ENCODE results near the gene GNG7.
"Not testable (repeated sequence)": the region's sequence is repeated elsewhere in the genome, so short reads cannot be mapped to it uniquely, and the experiment has no call there.

Gene GNG7

DNA sequence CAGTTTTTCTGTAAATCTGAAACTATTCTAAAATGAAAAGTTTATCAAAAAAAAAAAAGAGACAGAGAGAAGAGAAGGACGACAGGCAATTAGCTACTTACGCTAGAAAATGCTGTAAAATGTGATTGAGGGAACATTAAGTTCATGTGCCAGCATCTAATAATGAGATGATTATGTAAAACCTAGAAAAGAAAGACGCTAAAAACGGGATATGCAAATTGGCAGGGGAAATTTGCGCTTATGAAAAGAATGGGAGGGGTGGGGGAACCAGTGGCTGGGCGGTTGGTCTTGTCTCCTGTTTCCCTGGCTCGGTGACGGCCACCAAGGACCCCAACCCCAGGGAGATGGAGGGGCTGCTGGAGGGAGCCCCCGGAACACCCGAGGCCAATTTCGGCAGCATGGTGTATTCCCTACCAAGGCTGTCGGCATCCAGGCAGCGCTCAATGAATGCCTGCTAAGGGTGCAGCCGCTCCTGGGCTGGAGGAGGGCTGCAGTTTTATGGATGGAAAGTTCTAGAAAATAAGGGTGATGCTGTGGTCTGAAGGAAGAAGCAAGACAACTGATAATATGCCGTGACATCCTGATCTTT lies 34.2 kb downstream of the GNG7 start:
- no peak for DNase-seq

DNA sequence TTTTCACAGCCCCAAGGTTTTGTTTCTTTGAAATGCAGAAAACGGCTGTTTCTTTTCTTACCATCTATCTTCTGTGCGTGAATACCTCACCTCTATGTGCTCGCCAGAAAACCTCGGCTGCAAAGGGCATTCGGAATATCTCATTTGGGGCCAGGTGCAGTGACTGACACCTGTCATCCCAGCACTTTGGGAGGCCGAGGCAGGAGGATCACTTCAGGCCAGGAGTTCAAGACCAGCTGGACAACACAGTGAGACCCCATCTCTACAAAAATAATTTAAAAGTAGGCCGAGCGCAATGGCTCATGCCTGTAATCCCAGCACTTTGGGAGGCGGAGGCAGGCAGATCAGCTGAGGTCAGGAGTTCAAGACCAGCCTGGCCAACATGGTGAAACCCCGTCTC lies 35.1 kb downstream of the GNG7 start:
- not testable (repeated sequence) for DNase-seq

DNA sequence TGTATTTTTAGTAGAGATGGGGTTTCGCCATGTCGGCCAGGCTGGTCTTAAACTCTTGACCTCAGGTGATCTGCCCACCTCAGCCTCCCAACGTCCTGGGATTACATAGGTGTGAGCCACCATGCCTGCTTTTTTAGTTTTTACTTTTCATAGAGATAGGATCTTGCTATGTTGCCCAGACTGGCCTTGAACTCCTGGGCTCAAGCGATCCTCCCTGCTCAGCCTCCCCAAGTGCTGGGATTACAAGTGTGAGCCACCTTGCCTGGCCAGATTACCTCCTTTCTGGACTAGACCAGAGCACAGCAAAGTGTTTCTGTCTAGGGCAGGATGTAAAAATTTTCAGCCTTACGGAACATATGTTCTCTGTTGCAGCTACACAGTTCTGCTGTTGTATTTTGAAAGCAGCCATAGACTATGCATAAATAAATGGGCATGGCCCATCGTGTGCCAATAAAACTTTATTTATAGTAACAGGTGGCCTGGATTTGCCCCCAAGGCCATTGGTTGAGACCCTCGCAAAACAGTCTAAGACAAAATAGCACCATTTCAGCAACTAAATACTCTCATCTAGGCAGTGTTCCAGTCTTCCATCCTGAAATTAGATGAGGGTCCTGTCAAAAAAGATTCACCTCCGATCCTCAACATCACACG lies 36.0 kb downstream of the GNG7 start:
- no peak for DNase-seq

DNA sequence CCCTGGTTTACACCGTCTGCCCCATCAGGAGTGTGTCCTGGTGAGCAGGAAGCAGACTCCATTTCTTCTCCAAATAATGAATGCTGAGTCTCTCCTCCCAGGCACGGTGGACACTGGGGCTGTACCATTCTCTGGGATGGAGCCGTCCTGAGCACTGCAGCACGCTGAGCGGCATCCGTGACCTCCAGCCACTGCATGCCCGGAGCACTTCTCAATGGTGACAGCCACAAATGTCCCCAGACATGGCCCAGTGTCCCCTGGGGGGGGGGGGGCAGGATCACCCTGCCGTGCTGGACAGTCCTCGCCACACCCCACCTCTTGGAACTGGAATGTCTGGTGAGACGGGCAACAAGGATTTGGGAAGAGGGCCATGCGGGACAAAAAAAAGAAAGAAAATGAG lies 37.4 kb downstream of the GNG7 start:
- no peak for DNase-seq

DNA sequence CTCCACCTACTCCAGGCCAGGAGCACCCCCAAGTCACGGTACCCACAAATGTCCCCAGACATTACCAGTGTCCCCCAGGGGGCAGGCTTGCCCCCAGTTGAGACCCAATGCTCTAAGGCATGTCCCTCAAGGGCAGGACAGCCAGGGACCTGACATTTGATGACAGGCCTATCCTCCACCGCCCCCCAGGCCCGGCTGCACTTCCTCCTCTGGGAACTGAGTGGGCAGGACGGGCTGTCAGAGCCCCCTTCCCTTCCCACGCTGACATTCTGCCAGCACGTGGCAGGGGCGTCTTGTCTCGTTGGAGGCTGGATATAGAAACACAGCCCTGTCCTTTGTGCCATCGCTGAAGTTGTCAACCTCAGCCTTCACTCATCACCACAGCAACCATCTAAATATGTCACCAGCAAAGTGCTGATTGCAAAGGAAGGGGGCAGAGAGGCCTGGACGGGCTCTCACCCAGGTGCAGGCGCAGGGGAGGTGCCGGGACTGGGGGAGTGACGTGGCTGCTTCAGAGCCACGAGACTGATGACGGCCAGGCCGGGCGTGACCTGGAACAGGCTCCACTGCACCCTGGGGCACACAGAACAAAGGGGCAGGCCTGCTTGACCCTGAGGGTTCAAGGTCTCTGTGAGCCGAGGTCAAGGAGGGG lies 38.4 kb downstream of the GNG7 start:
- DNase-seq = no peak

DNA sequence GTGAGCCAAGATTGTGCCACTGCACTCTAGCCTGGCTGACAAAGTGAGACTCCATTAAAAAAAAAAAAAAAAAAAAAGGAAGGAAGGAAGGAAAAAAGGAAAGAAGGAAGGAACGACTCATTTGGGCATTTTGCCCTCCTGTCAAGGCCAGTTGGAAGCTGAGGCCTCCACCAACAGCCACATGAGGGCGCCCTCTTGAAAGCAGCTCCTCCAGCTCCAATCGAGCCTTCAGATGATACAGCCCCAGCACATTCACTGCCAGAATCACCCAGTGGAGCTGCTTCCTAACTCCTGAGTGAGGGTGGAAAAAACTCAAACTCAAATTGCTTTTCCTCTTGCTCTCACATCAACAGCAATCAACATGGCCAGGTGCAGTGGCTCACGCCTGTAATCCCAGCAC lies 40.9 kb downstream of the GNG7 start:
- DNase-seq = no peak

DNA sequence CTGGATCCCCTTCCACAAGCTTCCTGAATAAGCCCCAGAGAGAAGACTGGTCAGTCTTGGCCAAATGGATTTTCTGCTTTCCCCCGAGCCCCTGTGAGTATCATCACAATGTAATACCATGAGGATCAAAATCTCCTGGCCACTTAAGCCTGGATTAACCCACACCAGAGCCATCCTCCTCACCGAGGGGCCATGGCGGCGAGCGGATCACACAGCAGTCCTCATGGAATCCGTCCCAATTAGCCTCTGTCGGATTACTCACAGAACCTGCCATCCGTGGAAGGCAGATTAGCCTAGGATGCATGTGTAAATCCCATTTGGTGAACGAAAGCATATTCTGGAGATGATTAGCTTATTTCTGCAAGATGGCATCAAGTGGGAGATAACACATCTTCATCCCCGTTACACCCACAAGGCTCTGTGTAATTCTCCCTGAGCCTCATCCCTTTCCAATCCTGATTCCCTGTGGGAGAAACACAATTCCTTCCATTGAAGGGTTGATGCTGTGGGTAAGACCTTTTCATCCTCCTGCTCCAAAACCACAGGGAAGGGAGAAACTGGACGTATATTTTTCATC lies 42.5 kb downstream of the GNG7 start:
- no peak for DNase-seq

DNA sequence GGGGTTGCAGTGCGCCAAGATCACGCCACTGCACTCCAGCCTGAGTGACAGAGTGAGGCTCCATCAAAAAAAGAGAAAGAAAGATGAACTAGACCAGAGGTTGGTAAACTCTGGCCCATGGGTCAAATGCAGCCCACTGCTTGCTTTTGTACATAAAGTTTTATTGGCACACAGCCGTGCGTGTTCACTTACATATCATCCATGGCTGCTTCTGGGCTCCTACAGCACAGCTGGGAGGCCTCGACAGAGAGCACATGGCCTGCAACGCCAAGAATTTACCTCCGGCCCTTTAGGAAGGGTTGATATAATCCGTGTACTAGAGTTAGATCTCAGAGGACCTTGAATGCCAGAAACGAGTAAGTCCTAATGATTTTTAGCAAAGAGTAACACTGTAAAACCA lies 46.0 kb downstream of the GNG7 start:
- no peak for DNase-seq

DNA sequence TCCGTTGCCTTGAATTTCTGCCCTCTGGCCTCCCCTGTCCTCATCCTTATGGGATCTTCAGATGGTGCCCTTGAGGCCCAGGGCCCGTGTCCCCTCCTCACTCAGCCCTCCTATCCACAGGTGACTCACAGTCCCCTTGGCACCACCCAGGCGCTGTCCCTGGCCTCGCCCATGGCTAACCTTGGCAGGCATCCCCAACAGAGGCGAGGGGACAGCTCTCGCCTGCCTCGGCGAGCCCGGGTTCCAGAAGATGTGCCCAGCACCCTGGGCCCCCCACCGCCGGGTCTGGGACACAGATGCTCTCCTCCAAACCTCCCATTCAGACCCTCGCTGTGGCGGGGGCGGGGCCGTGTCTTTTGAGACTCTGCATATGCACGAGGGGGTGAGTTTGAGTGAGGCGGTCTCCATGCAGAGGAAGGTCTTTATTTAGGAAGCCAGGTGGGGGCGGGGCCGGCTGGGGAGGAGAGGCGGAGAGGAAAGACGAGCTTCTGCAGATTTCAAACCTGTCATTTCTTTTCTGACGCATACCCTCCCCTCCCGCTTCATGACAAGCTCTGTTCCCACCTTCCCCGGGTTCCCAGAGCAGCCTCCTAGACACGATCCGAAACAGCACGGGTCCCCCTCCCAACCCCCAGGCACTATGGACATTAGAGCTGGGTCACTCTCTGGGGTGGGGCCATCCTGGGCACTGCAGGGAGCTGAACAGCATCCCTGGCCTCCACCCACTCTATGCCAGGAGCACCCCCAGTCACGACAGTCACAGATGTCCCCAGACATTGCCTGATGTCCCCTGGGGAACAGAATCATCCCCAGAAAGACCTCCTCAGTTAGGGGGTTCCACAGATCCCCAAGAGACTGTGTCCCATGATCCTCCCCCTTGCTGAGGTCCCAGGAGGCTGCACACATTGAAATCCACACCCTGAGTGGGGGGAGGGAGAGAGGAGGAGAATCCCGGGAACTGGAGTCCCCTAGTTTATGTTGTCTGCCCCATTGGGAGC lies 48.5 kb downstream of the GNG7 start:
- DNase-seq = no peak

DNA sequence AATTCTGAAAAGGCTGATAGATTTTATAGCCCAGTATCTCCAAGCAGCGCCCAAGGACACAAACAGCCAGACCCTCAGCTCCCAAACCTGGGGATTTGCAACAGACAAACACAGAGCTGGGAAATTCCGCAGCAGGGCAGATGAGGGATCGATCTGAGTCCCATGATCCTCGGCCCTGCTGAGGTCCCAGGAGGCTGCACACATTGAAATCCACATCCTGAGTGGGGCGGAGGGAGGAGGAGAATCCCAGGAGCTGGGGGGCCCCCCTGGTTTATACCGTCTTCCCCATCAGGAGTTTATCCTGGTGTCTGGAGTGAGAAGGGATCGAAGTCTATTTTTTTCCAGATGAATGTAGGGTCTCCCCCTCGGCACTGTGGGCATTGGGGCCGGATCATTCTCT lies 49.3 kb downstream of the GNG7 start:
- DNase-seq = no peak

DNA sequence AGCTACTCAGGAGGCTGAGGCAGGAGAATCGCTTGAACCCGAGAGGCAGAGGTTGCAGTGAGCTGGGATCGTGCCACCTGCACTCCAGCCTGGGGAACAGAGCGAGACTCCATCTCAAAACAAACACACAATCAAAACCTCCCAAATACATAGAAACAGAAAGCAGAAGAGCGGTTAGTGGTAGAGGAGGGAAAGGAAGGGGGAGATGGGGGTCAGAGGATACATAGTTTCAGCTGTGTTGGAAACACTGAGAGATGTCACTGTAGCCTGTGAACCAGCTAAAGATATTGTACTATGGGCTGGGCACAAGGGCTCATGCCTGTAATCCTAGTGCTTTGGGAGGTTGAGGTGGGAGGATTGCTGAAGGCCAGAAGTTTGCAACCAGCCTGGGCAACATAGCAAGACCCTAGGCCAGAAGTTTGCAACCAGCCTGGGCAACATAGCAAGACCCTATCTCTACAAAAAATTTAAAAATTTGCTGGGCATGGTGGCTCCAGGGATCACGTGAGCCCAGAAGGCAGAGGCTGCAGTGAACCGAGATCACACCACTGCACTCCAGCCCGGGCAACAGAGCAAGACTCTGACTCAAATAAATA lies 49.9 kb downstream of the GNG7 start:
- no peak for DNase-seq

DNA sequence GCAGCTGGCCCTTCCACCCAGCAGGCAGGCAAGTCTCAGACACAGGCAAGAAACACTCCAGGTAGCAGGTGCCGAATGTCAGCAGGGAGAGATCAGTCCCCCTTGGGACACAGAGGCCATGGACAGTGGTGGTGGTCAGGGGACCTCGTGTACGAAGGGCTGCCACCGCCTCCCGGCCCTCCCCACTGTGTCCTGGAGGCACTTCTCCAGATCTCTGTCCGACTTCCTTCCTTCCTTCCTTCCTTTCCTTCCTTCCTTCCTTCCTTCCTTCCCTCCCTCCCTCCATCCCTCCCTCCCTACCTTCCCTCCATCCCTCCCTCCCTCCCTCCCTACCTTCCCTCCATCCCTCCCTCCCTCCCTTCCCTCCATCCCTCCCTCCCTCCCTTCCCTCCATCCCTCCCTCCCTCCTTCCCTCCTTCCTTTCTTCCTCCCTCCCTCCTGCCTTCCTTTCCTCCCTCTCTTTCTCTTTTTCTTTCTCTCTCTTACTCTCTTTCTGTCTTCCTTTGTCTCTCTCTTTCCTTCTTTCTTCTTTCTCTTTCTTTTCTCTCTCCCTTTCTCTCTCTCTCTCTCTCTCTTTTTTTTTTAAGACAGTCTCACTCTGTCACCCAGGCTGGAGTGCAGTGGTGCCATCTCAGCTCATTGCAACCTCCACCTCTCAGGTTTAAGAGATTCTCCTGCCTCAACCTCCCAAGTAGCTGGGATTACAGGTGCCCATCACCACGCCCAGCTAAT lies 51.3 kb downstream of the GNG7 start:
- DNase-seq = not testable (repeated sequence)

DNA sequence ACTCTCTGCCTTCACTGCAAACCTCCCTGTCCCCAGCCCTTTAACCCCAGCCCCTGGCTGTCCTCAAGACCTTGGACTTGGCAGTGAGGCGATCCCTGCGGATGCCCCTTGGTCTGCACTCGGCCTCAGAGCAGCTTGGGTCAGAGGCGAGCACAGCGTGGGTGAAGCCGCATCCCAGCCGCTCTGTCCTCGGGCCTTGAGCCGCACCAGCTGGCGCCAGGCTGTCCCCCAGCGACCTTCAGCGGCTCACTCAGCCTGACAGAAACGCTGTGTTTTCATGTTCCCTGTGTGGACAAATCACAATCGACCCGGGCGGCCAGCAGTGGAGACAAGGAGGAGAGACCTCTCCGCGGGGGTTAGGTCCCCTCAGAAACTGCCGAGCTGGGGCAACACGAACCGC lies 52.0 kb downstream of the GNG7 start:
- no peak for DNase-seq

DNA sequence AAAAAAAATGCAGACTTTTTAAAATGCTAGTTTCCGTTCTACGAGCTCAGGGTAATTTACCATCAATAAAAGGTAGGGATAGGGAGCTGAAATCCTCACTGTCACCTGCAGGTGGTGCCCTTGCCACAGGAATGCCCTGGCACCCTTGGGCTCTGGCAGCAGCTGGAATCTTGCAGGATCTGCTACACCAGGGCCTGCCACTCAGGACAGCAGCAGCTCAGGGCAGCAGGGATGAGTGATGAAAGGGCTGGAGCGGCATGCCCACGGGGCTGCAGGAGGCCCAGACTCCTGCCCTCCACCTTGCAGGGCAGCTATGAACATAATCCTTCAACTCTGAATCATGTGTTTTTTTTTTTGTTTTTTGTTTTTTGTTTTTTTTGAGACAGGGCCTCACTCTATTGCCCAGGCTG lies 54.0 kb downstream of the GNG7 start:
- DNase-seq = peak; percentile 74

DNA sequence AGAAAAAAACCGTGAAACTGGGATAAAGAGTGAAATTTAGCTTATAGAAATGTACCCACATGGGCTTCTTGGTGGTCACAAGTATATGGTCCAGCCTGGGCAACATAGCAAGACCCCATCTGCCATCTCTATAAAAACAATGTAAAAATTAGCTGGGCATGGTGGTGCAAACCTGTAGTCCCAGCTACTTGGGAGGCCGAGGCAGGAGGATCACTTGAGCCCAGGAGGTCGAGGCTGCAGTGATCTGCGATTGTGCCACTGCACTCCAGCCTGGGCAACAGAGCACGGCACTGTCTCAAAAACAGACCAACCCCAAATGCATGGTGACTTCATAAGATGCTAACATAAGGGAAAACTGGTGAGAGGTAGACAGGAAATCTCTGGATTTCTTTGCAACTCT lies 54.4 kb downstream of the GNG7 start:
- no peak for DNase-seq

DNA sequence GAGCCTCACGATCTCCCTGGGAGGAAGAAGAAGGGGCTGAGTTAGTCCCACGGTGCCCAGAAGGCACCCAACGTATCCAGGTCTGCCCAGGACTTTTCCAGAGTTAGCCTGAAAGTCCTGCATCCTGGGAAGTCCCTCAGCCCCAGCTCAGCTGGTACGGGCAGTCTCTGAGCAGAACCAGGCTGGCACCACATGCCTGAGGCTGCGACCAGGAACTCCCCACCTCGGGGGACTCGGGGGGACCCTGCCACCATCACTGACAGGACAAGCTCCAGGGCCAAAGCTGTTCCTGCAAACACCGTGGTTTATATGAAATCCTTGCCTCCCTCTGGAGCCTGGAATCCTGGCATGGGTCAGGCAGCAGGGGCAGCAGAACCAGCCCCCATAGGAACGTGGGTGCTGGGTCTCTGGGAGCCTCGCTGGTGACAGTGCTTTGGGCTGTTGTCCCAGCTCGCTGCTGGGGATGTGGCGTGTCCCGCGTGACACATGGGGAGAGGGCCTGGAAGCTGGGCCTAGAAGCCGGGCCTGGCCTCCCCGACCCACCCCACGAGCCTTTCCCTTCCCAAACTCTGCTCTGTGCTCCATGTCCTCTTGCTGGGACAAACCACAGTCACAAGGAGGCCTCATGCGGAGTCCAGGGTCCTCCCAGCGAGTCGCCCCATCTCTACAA lies 55.5 kb downstream of the GNG7 start:
- no peak for DNase-seq

DNA sequence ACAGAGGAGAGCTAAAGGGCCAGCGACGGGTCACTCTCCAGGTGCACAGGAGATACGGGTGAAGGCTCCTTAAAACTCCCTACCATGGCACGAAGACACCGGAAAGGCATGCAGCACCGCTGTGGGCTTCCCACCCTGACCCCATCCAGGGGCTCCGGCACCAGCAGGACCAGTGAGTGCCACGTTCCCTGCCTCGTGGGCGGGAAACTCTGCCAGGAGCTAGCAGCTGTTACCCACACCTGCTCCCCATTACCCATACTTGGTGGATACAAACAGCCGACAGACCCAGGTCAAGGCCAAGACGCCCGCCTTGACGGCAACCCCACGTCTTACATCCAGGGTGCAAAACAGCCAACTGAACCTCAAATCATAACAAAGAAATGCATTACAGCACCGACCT lies 56.7 kb downstream of the GNG7 start:
- no peak for DNase-seq

DNA sequence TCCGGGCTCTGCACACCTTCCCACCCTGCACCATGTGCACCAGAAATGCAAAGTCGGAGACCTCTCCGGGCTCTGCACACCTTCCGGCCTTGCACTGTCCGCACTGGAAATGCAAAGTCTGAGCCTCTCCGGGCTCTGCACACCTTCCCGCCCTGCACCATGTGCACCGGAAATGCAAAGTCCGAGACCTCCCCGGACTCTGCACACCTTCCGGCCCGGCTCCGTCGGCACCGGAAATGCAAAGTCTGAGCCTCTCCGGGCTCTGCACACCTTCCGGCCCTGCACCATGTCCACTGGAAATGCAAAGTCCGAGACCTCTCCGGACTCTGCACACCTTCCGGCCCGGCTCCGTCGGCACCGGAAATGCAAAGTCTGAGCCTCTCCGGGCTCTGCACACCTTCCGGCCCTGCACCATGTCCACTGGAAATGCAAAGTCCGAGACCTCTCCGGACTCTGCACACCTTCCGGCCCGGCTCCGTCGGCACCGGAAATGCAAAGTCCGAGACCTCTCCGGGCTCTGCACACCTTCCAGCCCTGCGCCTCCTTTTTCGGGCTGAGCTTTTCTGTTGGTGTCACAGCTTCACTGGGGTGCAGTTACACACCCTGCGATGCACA lies 59.3 kb downstream of the GNG7 start:
- DNase-seq = not testable (repeated sequence)

DNA sequence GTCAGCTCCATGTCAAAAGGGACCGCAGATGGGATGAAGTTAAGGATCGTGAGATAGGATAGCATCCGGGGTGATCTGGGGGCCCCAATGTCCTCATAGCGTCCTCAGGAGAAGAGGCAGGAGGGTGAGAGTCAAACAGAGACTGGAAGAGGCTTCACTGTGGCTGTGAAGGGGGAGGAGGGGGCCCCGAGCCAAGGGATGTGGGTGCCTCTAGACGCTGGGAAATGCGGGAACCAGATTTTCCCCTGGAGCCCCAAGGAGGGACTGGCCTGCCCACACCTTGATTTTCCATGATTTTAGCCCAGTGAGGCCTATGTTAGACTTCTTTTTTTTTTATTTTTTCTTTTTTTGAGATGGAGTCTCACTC lies 61.2 kb downstream of the GNG7 start:
- no peak for DNase-seq

DNA sequence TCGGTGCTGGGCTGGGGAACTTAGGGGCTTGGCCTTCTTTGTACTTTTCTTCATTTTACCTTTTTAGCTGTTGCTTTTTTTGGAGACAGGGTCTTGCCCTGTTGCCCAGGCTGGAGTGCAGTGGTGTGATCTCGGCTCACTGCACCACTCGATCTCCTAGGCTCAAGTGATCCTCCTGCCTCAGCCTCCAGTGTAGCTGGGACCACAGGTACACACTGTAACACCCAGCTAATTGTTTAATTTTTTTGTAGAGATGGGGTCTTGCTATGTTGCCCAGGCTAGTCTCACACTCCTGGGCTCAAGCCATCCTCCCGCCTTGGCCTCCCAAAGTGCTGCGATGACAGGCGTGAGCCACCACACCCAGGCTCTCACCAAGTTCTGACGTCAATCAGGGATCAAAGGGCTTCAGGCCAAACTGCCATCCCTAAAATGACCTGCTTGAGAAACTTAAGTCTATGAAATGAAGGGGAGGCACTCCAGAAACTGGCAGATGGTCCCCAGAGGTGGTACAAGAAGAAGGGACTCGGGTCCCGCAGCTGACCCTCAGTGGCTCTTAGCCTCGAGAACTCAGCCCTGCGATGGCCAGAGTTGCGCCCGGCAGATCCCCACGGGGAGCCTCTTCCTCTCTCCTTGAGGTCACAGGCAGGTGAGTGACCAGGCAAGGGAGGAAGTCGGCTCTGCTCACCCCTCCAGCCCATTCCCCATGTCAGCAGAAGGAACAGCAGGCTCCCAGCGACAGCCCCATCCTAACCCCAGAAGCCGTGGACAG lies 61.7 kb downstream of the GNG7 start:
- DNase-seq = no peak

All from 8988T (cell line).